ENCODE measurements around the gene RASAL2. TPM values are rescaled to one million over a fixed set of nuclear protein-coding genes. Genes with fewer than 3 reads are reported as not detected.
"Not testable (repeated sequence)": the region's sequence is repeated elsewhere in the genome, so short reads cannot be mapped to it uniquely, and the experiment has no call there.

RASAL2 gene
- polyA plus RNA-seq, 1 donor: 17.0 TPM

GRCh38 chr1:178066908-178067614, 26.8 kb upstream of the RASAL2 start:
- H3K27ac ChIP-seq (ENCODE audit: low read length): no peak overlapping the region

GRCh38 chr1:178071811-178072210, 22.1 kb upstream of the RASAL2 start:
- DNase-seq: no peak
- no peak overlapping the region for H3K4me3 ChIP-seq (ENCODE audit: low read length)
- H3K36me3 ChIP-seq (ENCODE audit: control insufficient read depth, insufficient read depth, low read length): no peaks in the 10 kb centered on the region
- WGBS (ENCODE audit: insufficient coverage, low lambda C conversion rate): 100% methylated on average over 2 of the region's 2 CpGs
- H3K4me1 ChIP-seq (ENCODE audit: control insufficient read depth, insufficient read depth, low read length): no peaks in the 10 kb centered on the region
- no peaks in the 10 kb centered on the region for H3K27me3 ChIP-seq (ENCODE audit: control insufficient read depth, insufficient read depth, low read length)
- H3K9me3 ChIP-seq (ENCODE audit: control insufficient read depth, low read depth, low read length): no peaks in the 10 kb centered on the region
- H3K27ac ChIP-seq (ENCODE audit: low read length): no peak overlapping the region

More at GRCh38 chr1:178066908-178067614, 26.8 kb upstream of the RASAL2 start:
- WGBS (ENCODE audit: insufficient coverage, low lambda C conversion rate): 92% methylated on average over 2 of the region's 6 CpGs
- Histone ChIP-seq H3K4me3 (ENCODE audit: low read length) (no peak overlapping the region), H3K4me1 (ENCODE audit: control insufficient read depth, insufficient read depth, low read length) (no peaks in the 10 kb centered on the region), H3K9me3 (ENCODE audit: control insufficient read depth, low read depth, low read length) (no peaks in the 10 kb centered on the region), H3K36me3 (ENCODE audit: control insufficient read depth, insufficient read depth, low read length) (no peaks in the 10 kb centered on the region), H3K27me3 (ENCODE audit: control insufficient read depth, insufficient read depth, low read length) (no peaks in the 10 kb centered on the region)
- no peak for DNase-seq

GRCh38 chr1:178072326-178072725, 21.6 kb upstream of the RASAL2 start:
- H3K4me1 ChIP-seq (ENCODE audit: control insufficient read depth, insufficient read depth, low read length): no peaks in the 10 kb centered on the region
- DNase-seq: no peak
- no peaks in the 10 kb centered on the region for H3K27me3 ChIP-seq (ENCODE audit: control insufficient read depth, insufficient read depth, low read length)
- H3K4me3 ChIP-seq (ENCODE audit: low read length): no peak overlapping the region
- no peaks in the 10 kb centered on the region for H3K9me3 ChIP-seq (ENCODE audit: control insufficient read depth, low read depth, low read length)
- no peak overlapping the region for H3K27ac ChIP-seq (ENCODE audit: low read length)
- H3K36me3 ChIP-seq (ENCODE audit: control insufficient read depth, insufficient read depth, low read length): no peaks in the 10 kb centered on the region

DNA sequence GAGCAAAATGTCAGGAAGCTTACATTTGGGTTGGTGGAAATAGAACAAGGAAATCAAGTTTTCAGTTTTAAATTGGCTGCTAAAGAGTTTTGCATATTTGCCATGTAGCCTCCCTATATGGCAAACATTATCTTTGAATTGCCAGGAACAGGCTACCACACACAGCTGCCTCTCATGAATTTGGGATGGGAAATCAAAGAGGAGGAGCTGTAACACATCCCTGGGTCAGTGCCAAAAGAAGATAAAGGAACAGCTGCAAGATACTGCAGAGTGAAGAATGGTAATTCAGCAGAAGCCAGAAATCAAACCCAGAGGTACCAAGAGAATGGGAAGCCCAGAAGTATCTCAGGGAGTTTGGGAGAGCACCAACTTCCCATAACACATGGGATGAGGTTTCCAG, 18.6 kb upstream of the RASAL2 start:
- no peak for DNase-seq

DNA sequence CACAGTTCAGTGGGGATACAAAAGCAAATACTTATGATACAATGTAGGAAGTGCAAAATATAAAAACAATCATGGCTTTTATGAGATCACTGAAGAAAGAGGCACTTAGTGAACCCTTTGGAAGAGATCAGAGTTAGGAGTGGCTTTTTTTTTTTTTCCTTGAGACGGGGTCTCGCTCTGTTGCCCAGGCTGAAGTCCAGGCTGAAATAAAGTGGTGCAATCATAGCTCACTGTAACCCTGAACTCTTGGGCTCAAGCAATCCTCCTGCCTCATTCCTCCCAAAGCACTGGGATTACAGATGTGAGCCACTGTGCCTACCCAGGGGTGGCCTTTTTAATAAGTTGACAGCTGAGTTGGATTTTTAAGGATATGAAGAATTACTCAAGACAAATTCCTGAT, 17.3 kb upstream of the RASAL2 start:
- H3K36me3 ChIP-seq (ENCODE audit: control insufficient read depth, insufficient read depth, low read length): no peaks in the 10 kb centered on the region
- no peaks in the 10 kb centered on the region for H3K4me1 ChIP-seq (ENCODE audit: control insufficient read depth, insufficient read depth, low read length)
- H3K9me3 ChIP-seq (ENCODE audit: control insufficient read depth, low read depth, low read length): no peaks in the 10 kb centered on the region
- H3K27ac ChIP-seq (ENCODE audit: low read length): no peak overlapping the region
- H3K4me3 ChIP-seq (ENCODE audit: low read length): no peak overlapping the region
- no peak for DNase-seq
- no peaks in the 10 kb centered on the region for H3K27me3 ChIP-seq (ENCODE audit: control insufficient read depth, insufficient read depth, low read length)
- no CpG with 5 or more reads among the region's 2 CpGs for WGBS (ENCODE audit: insufficient coverage, low lambda C conversion rate)

More for the DNA sequence above, 18.6 kb upstream of the RASAL2 start:
- no peaks in the 10 kb centered on the region for H3K4me1 ChIP-seq (ENCODE audit: control insufficient read depth, insufficient read depth, low read length)
- no peaks in the 10 kb centered on the region for H3K9me3 ChIP-seq (ENCODE audit: control insufficient read depth, low read depth, low read length)
- no peak overlapping the region for H3K27ac ChIP-seq (ENCODE audit: low read length)
- no peak overlapping the region for H3K4me3 ChIP-seq (ENCODE audit: low read length)
- no peaks in the 10 kb centered on the region for H3K27me3 ChIP-seq (ENCODE audit: control insufficient read depth, insufficient read depth, low read length)
- no peaks in the 10 kb centered on the region for H3K36me3 ChIP-seq (ENCODE audit: control insufficient read depth, insufficient read depth, low read length)

DNA sequence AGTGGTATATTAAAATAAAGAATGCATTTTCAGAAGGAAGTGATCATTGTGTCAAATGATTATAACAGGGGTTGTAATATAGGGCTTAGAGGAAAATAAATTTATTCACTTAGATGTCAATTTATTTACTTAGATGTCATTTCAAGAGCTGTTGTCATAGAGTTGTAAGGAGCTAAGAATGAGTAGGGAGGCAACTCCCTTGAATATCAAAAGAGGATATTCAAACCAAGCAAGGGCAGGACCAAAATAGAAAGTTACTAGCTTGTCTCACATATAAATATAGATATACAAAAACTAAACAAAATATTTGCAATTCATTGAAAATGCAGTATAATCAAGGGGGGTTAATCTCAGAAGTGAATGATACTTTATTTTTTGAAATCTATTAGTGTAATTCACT, 16.0 kb upstream of the RASAL2 start:
- H3K4me3 ChIP-seq (ENCODE audit: low read length): no peak overlapping the region
- no peak for DNase-seq

DNA sequence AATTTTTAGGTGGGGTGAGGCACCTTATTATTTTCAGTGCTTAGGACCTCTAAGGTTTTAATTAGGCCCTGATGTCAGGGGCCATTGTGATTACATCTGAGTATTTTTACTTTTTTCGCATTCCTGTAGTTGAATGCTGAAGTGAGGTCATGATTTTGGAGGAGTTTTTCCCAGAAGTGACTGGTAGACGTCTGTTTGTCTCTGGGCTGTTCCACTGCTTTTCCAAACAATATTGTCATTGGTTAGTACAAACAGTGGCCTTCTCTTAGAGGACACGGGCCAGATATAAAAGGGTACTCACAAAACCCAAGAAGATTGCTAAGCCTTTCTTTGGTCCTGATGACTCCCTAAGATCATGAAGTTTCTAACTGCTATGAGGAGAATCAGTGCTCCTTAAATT, 7.6 kb upstream of the RASAL2 start:
- WGBS (ENCODE audit: insufficient coverage, low lambda C conversion rate): no CpG with 5 or more reads among the region's 3 CpGs
- Histone ChIP-seq H3K9me3 (ENCODE audit: control insufficient read depth, low read depth, low read length) (no peaks in the 10 kb centered on the region), H3K27me3 (ENCODE audit: control insufficient read depth, insufficient read depth, low read length) (no peaks in the 10 kb centered on the region)

More for the DNA sequence above, 16.0 kb upstream of the RASAL2 start:
- Histone ChIP-seq H3K27me3 (ENCODE audit: control insufficient read depth, insufficient read depth, low read length) (no peaks in the 10 kb centered on the region), H3K9me3 (ENCODE audit: control insufficient read depth, low read depth, low read length) (no peaks in the 10 kb centered on the region), H3K4me1 (ENCODE audit: control insufficient read depth, insufficient read depth, low read length) (no peaks in the 10 kb centered on the region), H3K27ac (ENCODE audit: low read length) (no peak overlapping the region), H3K36me3 (ENCODE audit: control insufficient read depth, insufficient read depth, low read length) (no peaks in the 10 kb centered on the region)

DNA sequence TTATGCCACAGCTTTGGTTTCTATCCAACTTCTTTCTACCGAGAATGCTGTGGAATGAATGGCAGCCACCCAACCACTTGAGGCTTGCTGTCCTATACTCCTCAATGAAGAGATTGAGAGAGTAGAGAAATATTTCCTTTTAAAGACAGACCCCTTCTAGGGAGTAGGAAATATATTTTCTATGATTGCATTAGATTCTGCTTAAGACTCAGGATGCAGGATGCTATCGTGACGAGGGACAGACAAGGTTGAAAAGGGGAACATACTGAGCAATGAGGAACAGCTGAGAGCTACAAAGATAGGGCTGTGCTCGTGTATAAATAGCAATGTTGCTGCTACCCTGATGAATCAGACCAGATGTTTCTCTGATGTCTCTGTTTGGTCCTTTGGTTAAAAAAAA, 7.1 kb upstream of the RASAL2 start:
- no peaks in the 10 kb centered on the region for H3K27me3 ChIP-seq (ENCODE audit: control insufficient read depth, insufficient read depth, low read length)
- H3K4me3 ChIP-seq (ENCODE audit: low read length): no peak overlapping the region
- 79% methylated on average over 2 of the region's 4 CpGs for WGBS (ENCODE audit: insufficient coverage, low lambda C conversion rate)
- H3K4me1 ChIP-seq (ENCODE audit: control insufficient read depth, insufficient read depth, low read length): no peaks in the 10 kb centered on the region
- no peaks in the 10 kb centered on the region for H3K9me3 ChIP-seq (ENCODE audit: control insufficient read depth, low read depth, low read length)
- no peak for DNase-seq
- H3K36me3 ChIP-seq (ENCODE audit: control insufficient read depth, insufficient read depth, low read length): no peaks in the 10 kb centered on the region
- no peak overlapping the region for H3K27ac ChIP-seq (ENCODE audit: low read length)

More for the DNA sequence above, 7.6 kb upstream of the RASAL2 start:
- H3K4me3 ChIP-seq (ENCODE audit: low read length): no peak overlapping the region
- no peaks in the 10 kb centered on the region for H3K36me3 ChIP-seq (ENCODE audit: control insufficient read depth, insufficient read depth, low read length)
- DNase-seq: no peak
- no peak overlapping the region for H3K27ac ChIP-seq (ENCODE audit: low read length)
- H3K4me1 ChIP-seq (ENCODE audit: control insufficient read depth, insufficient read depth, low read length): no peaks in the 10 kb centered on the region

- WGBS (ENCODE audit: insufficient coverage, low lambda C conversion rate): no CpG with 5 or more reads among the region's 2 CpGs
- no peak for DNase-seq
- H3K27ac ChIP-seq (ENCODE audit: low read length): no peak overlapping the region
- no peaks in the 10 kb centered on the region for H3K27me3 ChIP-seq (ENCODE audit: control insufficient read depth, insufficient read depth, low read length)
- H3K36me3 ChIP-seq (ENCODE audit: control insufficient read depth, insufficient read depth, low read length): no peaks in the 10 kb centered on the region
- H3K4me1 ChIP-seq (ENCODE audit: control insufficient read depth, insufficient read depth, low read length): no peaks in the 10 kb centered on the region
- H3K9me3 ChIP-seq (ENCODE audit: control insufficient read depth, low read depth, low read length): no peaks in the 10 kb centered on the region
- H3K4me3 ChIP-seq (ENCODE audit: low read length): no peak overlapping the region
These were observed 5.3 kb upstream of the RASAL2 start for GRCh38 chr1:178088651-178089050.

GRCh38 chr1:178091454-178091853, 2.5 kb upstream of the RASAL2 start:
- DNase-seq; H3K36me3 ChIP-seq (ENCODE audit: control insufficient read depth, insufficient read depth, low read length); H3K27ac ChIP-seq (ENCODE audit: low read length); H3K4me1 ChIP-seq (ENCODE audit: control insufficient read depth, insufficient read depth, low read length); H3K4me3 ChIP-seq (ENCODE audit: low read length); H3K9me3 ChIP-seq (ENCODE audit: control insufficient read depth, low read depth, low read length); H3K27me3 ChIP-seq (ENCODE audit: control insufficient read depth, insufficient read depth, low read length): not testable (repeated sequence)
- WGBS (ENCODE audit: insufficient coverage, low lambda C conversion rate): no CpG with 5 or more reads among the region's 4 CpGs

DNA sequence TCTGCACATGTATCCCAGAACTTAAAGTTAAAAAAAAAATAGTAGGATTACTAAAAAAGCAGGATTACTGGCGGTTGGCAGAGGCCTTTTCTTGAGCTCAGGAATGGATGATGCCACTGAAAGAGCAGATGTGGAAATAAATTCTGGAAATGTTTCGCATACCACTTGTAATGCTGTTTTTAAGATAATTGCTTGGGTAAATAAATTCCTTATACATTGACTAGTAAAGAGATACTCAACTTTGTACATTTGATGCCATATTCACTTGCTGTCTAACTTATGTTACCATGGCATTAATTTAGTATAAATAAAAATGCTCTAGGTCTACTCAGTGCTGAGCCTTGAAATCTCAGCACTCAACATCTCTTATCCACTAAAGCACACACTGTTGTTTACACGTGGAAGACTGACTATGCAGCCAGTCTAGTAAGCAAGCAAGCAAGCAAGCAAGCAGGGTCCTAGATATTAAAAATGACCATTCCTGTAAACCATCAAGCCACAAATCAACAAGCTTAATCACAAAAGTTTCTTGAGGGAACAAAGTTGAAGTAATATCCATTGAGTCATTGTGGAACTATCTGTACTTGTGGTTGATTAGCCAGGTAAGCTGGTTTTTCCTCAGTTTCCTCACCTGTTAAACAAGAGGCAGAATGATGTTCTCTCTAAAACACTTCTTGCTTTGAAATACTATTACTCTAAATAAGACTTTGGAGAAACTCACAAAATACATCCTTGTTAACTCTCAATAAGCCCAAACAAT, 1.7 kb upstream of the RASAL2 start:
- Histone ChIP-seq H3K27me3 (ENCODE audit: control insufficient read depth, insufficient read depth, low read length) (no peaks in the 10 kb centered on the region), H3K9me3 (ENCODE audit: control insufficient read depth, low read depth, low read length) (no peaks in the 10 kb centered on the region), H3K27ac (ENCODE audit: low read length) (no peak overlapping the region), H3K4me1 (ENCODE audit: control insufficient read depth, insufficient read depth, low read length) (peaks cover 7% of the 10 kb centered on the region), H3K4me3 (ENCODE audit: low read length) (no peak overlapping the region), H3K36me3 (ENCODE audit: control insufficient read depth, insufficient read depth, low read length) (no peaks in the 10 kb centered on the region)
- WGBS (ENCODE audit: insufficient coverage, low lambda C conversion rate): 100% methylated on average over 1 of the region's 3 CpGs
- no peak for DNase-seq
